Motor neuron (in vitro differentiated cells): ENCODE data around the gene NUCB1. TPM values are rescaled to one million over a fixed set of nuclear protein-coding genes. Genes with fewer than 3 reads are reported as not detected.

Experiments
- ATAC-seq, 8 experiments: fragments of 200-7000 bp; cut with Tn5 transposase; replicated peaks in 6 of 8; 2 replicates each; pipeline ENCODE4 v1.8.0; 2021; ENCODE audit warnings: mild to moderate bottlenecking in 8 of 8, moderate library complexity in 8 of 8
- H3K27ac ChIP-seq, 2 donors: fragments of 250-450 bp; sonication (Bioruptor Pico); 2 replicates each; pipeline ENCODE4 v1.9.0; 2021; ENCODE audit warnings: antibody characterized with exemption in 2 of 2, mild to moderate bottlenecking in 2 of 2, moderate library complexity in 1 of 2
- H3K4me1 ChIP-seq, 2 donors: fragments of 250-450 bp; sonication (Bioruptor Pico); replicated peaks in 1 of 2; 2 replicates each; pipeline ENCODE4 v1.6.1; 2021; ENCODE audit warnings: antibody characterized with exemption in 2 of 2, mild to moderate bottlenecking in 2 of 2, moderate library complexity in 1 of 2
- H3K4me3 ChIP-seq, 5 donors: fragments of 250-450 bp; sonication (Bioruptor Pico); 2 replicates each; pipeline ENCODE4 v1.9.0; 2021; ENCODE audit warnings: antibody characterized with exemption in 5 of 5, mild to moderate bottlenecking in 5 of 5, moderate library complexity in 4 of 5
- WGBS, 10 experiments: fragments of 450-650 bp; shearing (Covaris generic); methylation state at CpG; one replicate each; pipeline ENCODE4 v1.0.0; 2022; 5-methylcytosine and 5-hydroxymethylcytosine counted together
- in situ Hi-C, 9 experiments: fragments of 400-800 bp; cut with MboI; loops; one replicate each; pipeline ENCODE4 v1.15.0; 2021; ENCODE audit warnings: low sequenced_read_pairs in 9 of 9, low pct_unique_long_range_greater_than_20kb in 2 of 9; ENCODE audit not compliant: unreplicated experiment in 9 of 9
- total RNA-seq, 8 experiments: library from RNA; unstranded; fragments of 300-600 nt; gene quantifications; 2 replicates each; pipeline versions ENCODE4 v1.2.3 to v1.2.4, GENCODE V29; 2022

Gene NUCB1
- total RNA-seq, 8 experiments from 2014 or later = 60.2 to 309 (median 107) TPM

DNA sequence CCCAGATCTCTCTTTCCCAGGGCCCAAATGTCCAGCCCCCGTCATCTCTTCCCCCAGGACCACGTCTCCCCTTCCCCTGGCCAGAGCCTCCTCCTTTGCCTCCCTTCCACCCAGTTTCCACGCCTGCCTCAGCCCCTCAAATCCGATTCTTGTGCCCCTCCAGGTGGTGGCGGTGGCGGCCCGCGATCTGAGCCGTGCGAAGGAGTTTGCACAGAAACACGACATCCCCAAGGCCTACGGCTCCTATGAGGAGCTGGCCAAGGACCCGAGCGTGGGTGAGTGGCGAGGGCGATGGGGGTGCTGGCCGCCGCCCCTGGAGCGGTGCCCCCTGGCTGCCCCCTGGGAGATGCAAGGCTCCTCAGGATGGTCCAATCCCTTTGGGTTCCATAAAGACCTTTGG is 34.7 kb downstream of the NUCB1 start:
- H3K4me3 ChIP-seq = no peak overlapping the region
- 30 to 100% (median 80%) methylated on average over 1 to 2 of the region's 19 CpGs; no CpG with 5 or more reads in 6 of the 10 experiments for WGBS, 10 experiments
- no peak for ATAC-seq
- in situ Hi-C loops = no loop called here
- peaks cover 0 to 3% of the 10 kb centered on the region in 2 donors for H3K4me1 ChIP-seq
- no peak overlapping the region for H3K27ac ChIP-seq

DNA sequence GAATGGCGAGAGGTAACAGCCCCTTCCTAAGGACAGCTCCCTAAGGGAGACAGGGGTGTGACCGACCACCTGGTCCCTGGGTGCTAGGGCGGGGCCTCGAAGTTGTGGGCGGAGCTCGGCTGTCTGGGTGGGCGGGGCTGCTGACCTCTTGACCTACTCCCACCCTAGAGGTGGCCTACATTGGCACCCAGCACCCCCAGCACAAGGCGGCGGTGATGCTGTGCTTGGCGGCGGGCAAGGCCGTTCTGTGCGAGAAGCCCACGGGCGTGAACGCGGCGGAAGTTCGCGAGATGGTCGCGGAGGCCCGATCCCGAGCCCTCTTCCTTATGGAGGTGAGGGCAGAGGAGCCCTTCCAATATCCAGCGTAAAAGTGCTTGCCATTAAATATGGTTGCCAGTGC is 35.8 kb downstream of the NUCB1 start:
- no peak overlapping the region for H3K4me3 ChIP-seq
- no peak for ATAC-seq
- no peak overlapping the region for H3K27ac ChIP-seq
- peaks cover 0 to 3% of the 10 kb centered on the region in 2 donors for H3K4me1 ChIP-seq
- in situ Hi-C loops = no loop called here
- WGBS, 10 experiments = 90 to 100% (median 95%) methylated on average over 1 to 13 of the region's 25 CpGs; no CpG with 5 or more reads in 6 of the 10 experiments

DNA sequence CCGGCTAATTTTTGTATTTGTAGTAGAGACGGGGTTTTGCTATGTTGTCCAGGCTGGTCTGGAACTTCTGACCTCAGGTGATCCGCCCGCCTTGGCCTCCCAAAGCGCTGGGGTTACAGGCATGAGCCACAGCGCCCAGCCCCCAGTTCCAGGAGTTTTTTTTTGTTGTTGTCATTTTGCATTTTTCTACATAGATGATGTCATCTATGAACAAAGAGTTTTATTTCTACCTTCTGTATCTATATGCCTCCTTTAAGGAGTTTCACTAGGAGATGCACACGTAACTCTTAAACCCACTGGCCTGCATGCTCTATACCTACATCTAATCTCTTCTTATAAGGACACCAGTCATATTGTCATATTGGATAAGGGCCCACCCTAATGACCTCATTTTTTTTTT is 38.1 kb downstream of the NUCB1 start:
- ATAC-seq = no peak
- H3K4me3 ChIP-seq = no peak overlapping the region
- no peak overlapping the region for H3K27ac ChIP-seq
- WGBS, 10 experiments = 40 to 95% (median 89%) methylated on average over 1 to 6 of the region's 7 CpGs; no CpG with 5 or more reads in 1 of the 10 experiments
- H3K4me1 ChIP-seq = no peaks in the 10 kb centered on the region
- in situ Hi-C loops = no loop called here

DNA sequence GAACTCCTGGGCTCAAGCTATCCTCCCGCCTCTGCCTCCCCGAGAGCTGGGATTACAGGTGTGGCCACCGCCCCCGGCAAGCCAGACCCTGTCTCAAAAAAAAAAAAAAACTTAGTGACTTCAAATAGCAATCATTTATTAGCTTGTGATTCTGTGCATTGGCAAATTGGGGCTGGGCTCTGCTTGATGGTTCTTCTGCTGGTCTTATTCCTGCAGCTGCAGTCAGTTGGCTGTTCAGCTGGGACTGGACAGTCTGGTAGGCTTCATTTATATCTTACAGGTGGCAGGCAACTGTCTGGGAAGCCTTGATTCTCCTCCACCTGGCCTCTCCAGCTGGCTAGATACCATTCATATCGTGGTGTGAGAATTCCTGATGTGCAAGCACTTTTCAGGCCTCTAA is 40.8 kb downstream of the NUCB1 start:
- H3K4me3 ChIP-seq = no peak overlapping the region
- WGBS, 10 experiments = 25 to 100% (median 73%) methylated on average over 1 to 5 of the region's 5 CpGs; no CpG with 5 or more reads in 4 of the 10 experiments
- in situ Hi-C loops = no loop called here

DNA sequence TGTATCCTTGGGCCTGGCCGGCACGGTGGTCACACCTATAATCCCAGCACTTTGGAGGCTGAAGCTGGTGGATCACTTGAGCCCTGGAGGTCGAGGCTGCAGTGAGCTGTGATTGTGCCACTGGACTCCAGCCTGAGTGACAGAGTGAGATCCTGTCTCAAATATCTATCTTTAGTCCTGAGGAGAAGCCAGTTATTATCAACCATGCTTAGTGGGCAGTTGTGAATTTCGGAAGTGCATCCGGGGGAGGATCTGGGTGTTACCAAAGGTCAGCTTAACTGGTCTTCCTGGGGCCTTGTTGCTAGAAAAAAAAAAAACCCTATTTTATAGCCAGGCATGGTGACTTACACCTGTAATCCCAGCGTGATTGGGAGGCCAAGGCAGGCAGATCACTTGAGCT is 43.0 kb downstream of the NUCB1 start:
- Histone ChIP-seq H3K4me3 (no peak overlapping the region), H3K4me1 (peaks cover 0 to 5% of the 10 kb centered on the region in 2 donors), H3K27ac (no peak overlapping the region)
- in situ Hi-C loops = no loop called here
- 82 to 100% (median 100%) methylated on average over 1 to 5 of the region's 6 CpGs; no CpG with 5 or more reads in 3 of the 10 experiments for WGBS, 10 experiments
- no peak for ATAC-seq

More for the DNA sequence above, 40.8 kb downstream of the NUCB1 start:
- H3K4me1 ChIP-seq = peaks cover 0 to 5% of the 10 kb centered on the region in 2 donors
- ATAC-seq = no peak
- H3K27ac ChIP-seq = no peak overlapping the region

DNA sequence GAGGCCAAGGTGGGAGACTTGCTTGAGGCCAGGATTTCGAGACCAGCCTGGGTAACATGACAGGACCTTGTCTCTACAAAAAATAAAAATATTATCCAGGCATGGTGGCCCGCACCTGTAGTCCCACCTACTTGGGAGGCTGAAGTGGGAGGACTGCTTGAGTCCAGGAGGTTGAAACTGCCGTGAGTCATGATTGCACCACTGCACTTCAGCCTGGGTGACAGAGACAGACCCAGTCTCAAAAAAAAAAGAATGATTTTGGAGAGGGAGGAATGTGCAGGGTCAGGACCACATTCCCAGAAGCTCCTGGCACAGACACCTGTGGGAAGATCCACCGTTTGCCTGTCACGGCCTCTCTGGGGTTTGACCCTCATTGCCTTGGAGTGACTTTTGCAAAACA is 45.3 kb downstream of the NUCB1 start:
- Histone ChIP-seq H3K27ac (no peak overlapping the region), H3K4me1 (peaks cover 0 to 5% of the 10 kb centered on the region in 2 donors), H3K4me3 (no peak overlapping the region)
- WGBS, 10 experiments = 70 to 100% (median 86%) methylated on average over 2 to 5 of the region's 5 CpGs; no CpG with 5 or more reads in 6 of the 10 experiments
- in situ Hi-C loops = no loop called here
- ATAC-seq = no peak

DNA sequence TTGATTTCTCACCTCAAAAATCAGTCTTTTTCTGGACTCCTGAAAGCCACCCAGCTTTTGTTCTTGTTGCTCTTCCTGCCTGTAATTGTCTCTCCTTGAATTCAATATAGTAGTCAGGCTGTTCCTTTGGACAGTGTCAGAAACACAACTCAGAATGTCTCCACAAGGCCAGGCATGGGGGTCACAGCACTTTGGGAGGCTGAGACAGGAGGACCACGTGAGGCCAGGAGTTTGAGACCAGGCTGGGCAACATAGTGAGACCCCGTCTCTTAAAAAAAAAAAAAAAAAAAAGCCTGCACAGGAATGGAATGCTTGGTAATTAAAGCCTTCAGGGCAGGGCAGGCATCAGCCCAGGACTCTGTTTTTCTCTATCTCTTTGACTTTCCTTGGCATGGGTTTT is 45.7 kb downstream of the NUCB1 start:
- Histone ChIP-seq H3K4me3 (no peak overlapping the region), H3K4me1 (peaks cover 0 to 5% of the 10 kb centered on the region in 2 donors), H3K27ac (no peak overlapping the region)
- peak in 2 of 8 experiments; percentile 21 to 30 for ATAC-seq
- 0 to 90% (median 60%) methylated on average over 1 to 2 of the region's 2 CpGs; no CpG with 5 or more reads in 4 of the 10 experiments for WGBS, 10 experiments
- in situ Hi-C loops = no loop called here

DNA sequence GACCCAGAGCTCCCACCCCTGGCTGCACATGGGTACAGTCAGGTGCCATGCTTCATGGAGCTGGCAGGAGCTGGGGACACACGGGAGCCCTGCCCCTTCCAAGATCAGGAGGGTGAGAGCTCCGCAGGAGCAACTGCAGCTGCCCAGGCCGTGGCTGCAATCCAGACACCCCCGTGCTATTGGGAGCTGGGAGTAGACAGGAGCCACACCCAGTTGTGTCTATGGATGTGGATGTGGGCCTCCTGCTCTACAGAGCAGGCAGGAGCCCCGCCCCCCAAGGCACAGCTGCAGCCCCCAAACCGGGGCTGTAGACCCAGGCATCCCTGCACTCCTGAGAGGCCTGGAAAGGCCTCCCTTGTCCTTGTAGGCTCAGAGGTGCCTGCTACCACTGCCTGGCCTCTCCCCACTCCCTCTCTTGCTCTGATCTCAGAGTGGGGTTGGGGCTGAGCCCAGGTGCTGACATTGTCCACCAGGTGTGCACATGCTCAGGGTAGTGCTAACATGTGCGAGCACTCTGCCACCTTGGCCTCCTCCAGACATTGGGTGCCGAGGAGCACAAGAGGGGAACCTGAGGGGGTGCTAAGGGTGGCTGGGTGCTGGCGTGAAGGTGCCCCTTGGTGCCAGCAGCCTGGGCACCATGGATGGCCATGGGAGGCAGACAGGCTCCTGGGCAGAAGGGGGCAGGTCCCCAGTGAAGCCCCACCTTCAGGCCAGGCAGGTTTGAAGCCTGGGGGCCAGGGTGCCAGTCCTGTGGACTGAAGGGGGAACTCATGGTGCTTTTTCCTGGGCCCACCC is 46.5 kb downstream of the NUCB1 start:
- no peak overlapping the region for H3K4me3 ChIP-seq
- ATAC-seq = peak in 6 of 8 experiments; percentile 8 to 83 (median 57)
- 80 to 100% (median 90%) methylated on average over 1 to 2 of the region's 9 CpGs; no CpG with 5 or more reads in 7 of the 10 experiments for WGBS, 10 experiments
- in situ Hi-C loops = no loop called here
- H3K4me1 ChIP-seq = peaks cover 0 to 5% of the 10 kb centered on the region in 2 donors
- no peak overlapping the region for H3K27ac ChIP-seq

DNA sequence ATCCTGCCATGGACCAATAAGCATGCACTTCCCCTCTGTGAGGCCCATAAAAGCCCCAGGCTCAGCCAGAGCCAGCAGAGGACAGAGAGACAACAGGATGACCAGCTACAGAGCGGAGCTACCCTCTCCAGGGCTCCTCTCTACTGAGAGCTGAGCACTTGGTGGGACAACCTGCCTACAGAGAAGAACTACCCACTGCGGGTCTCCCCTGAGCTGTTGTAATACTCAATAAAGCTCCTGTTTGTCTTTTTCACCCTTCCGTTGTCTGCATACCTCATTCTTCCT is 47.1 kb downstream of the NUCB1 start:
- in situ Hi-C loops = no loop called here
- Histone ChIP-seq H3K4me1 (peaks cover 0 to 5% of the 10 kb centered on the region in 2 donors), H3K4me3 (no peak overlapping the region), H3K27ac (no peak overlapping the region)
- peak in 2 of 8 experiments; percentile 4 to 26 for ATAC-seq
- 83 to 100% (median 96%) methylated on average over 1 to 3 of the region's 3 CpGs; no CpG with 5 or more reads in 5 of the 10 experiments for WGBS, 10 experiments

DNA sequence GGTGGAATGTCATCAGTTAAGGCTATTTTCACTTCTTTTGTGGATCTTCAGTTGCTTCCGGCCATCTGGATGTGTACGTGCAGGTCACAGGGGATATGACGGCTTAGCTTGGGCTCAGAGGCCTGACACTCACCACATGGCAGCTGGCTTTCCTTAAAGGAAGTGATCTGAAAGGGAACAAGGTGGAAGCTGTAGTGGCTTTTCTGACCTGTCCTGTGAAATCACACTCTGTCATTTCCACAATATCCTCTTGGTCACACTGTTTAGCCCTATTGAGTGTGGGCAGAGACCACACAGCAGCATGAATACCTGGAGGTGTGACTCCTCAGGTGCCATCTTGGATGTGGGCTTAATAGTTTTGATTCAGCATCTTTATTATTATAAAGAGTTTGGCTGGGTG is 50.0 kb downstream of the NUCB1 start:
- no peak for ATAC-seq
- WGBS, 10 experiments = 29 to 100% (median 83%) methylated on average over 1 to 3 of the region's 3 CpGs; no CpG with 5 or more reads in 3 of the 10 experiments
- no peak overlapping the region for H3K27ac ChIP-seq
- no peak overlapping the region for H3K4me3 ChIP-seq
- in situ Hi-C loops = loop anchor here in 6 of 9 experiments (25.0 kb wide), 2 partner anchors 163 to 313 kb away; partner anchors contain the start of genes CA11 (in 1 of the 6) and DBP (in 1 of the 6)
- no peaks in the 10 kb centered on the region for H3K4me1 ChIP-seq

DNA sequence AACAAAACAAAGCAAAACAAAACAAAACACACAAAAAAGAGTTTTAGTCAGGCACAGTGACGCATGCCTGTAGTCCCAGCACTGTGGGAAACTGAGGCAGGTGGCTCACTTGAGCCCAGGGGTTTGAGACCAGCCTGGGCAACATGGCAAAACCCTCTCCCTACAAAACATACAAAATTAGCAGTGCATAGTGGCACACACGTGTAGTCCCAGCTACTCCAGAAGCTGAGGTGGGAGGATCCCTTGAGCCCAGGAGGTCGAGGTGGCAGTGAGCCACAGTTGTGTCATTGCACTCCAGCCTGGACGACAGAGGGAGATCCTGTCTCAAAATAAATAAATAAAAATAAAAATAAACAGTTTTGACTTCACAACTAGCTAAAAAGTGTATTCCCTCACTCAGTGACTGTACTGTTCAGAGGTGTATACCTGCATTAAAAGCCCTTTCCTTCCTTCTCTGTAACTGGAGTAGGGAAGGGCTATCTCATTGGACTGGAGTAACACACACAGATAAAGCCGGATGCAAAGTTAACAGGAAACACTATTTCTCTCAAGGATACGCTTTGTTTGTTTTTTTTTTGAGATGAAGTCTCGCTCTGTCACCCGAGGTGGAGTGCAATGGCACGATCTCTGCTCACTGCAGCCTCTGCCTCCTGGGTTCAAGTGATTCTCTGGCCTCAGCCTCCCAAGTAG is 50.9 kb downstream of the NUCB1 start:
- Histone ChIP-seq H3K4me3 (no peak overlapping the region), H3K27ac (no peak overlapping the region), H3K4me1 (peaks cover 6% of the 10 kb centered on the region in 2 donors)
- ATAC-seq = no peak
- WGBS, 10 experiments = 38 to 83% (median 63%) methylated on average over 1 to 6 of the region's 9 CpGs; no CpG with 5 or more reads in 3 of the 10 experiments
- in situ Hi-C loops = loop anchor here in 6 of 9 experiments (25.0 kb wide), 2 partner anchors 164 to 314 kb away; partner anchors contain the start of genes CA11 (in 1 of the 6) and DBP (in 1 of the 6)

DNA sequence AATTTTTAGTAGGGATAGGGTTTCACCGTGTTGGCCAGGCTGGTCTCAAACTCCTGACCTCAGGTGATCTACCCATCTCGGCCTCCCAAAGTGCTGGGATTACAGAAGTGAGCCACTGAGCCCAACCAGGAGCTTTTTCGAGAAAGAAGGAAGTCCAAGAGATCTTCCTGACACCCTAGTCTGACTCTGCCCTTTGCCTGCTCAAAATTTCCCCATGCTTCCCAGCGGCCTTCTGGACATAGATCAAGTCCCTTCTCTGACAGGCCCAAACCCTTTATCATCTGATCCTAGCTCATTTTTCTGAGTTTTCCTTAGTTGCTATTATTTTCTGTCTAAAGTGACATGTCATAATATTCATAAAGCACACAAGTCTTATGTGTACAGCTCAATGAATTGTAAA is 53.0 kb downstream of the NUCB1 start:
- WGBS, 10 experiments = 50 to 100% (median 80%) methylated on average over 1 to 4 of the region's 4 CpGs; no CpG with 5 or more reads in 4 of the 10 experiments
- in situ Hi-C loops = loop anchor here in 6 of 9 experiments (25.0 kb wide), 2 partner anchors 166 to 316 kb away; partner anchors contain the start of genes CA11 (in 1 of the 6) and DBP (in 1 of the 6)
- ATAC-seq = no peak
- Histone ChIP-seq H3K4me1 (peaks cover 6% of the 10 kb centered on the region in 2 donors), H3K27ac (no peak overlapping the region), H3K4me3 (no peak overlapping the region)
